WI38 (cell line): ENCODE results near the gene PCBP3.
"Not testable (repeated sequence)": the region's sequence is repeated elsewhere in the genome, so short reads cannot be mapped to it uniquely, and the experiment has no call there.

ENCODE experiments used
- H3K4me3 ChIP-seq: 2 replicates; pipeline ENCODE4 v1.5.1; 2011; ENCODE audit warnings: low read depth, mild to moderate bottlenecking, control low read depth, low read length
- TF ChIP-seq, protein P1 (sequence below): IDR thresholded peaks from 2 replicates; pipeline ENCODE4 v1.5.1; 2012; ENCODE audit warnings: low read depth, mild to moderate bottlenecking, control low read depth, low read length

Gene PCBP3

DNA sequence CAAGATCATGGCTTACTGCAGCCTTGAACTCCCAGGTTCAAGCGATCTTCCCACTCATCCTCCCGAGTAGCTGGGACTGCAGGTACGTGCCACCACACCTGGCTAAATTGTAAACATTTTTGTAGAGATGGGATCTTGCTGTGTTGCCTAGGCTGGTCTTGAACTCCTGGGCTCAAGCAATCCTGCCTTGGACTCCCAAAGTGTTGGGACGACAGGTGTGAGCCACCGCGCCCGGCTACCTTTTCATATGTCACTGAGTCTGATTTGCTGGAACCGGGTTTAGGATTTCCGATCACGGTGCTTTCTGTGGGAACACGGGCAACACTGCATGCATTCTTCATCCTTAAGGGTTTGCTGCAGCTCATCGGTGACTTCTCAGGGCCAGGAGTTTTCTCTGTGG is 32.2 kb upstream of the PCBP3 start:
- no peak overlapping the region for H3K4me3 ChIP-seq
- TF ChIP-seq, protein P1, sequence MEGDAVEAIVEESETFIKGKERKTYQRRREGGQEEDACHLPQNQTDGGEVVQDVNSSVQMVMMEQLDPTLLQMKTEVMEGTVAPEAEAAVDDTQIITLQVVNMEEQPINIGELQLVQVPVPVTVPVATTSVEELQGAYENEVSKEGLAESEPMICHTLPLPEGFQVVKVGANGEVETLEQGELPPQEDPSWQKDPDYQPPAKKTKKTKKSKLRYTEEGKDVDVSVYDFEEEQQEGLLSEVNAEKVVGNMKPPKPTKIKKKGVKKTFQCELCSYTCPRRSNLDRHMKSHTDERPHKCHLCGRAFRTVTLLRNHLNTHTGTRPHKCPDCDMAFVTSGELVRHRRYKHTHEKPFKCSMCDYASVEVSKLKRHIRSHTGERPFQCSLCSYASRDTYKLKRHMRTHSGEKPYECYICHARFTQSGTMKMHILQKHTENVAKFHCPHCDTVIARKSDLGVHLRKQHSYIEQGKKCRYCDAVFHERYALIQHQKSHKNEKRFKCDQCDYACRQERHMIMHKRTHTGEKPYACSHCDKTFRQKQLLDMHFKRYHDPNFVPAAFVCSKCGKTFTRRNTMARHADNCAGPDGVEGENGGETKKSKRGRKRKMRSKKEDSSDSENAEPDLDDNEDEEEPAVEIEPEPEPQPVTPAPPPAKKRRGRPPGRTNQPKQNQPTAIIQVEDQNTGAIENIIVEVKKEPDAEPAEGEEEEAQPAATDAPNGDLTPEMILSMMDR, result no peak

DNA sequence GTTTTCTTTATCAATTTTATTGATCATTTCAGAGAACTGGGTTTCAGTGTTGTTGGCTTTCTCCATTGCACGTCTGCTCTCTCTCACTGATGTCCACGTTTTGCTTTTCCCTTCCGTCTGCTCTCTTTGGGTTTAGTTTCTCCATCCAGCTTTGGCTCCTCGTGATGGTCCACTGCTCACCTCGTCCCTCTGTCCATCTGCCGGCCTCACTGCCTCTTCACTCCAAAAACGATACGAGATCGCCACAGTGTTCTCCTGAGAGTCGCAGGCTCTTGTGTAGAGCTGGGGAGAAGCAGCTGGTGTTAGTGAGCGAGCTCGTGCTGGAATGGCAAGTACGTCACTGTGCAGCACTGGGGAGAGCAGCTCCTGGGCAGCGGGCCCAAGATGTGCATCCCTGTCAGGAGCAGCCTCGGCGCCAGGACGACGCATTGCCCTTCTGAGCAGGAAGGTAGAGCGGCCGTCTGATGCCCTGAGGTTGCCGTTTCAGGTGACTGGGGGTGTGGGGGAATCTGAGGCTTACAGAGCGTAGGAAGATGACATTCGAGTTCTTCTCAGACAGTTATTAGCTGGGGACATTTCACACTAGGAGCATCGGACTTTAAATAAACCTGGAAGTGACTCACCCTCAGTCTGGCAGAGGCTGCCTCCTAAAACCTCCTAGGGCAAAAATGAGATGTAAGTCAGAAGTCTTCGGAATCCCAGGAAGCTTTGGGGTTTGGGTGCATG is 31.4 kb upstream of the PCBP3 start:
- TF ChIP-seq, protein P1, result no peak
- H3K4me3 ChIP-seq, result no peak overlapping the region

GRCh38 chr21:45612665-45613019 is 30.9 kb upstream of the PCBP3 start:
- H3K4me3 ChIP-seq, result not testable (repeated sequence)

DNA sequence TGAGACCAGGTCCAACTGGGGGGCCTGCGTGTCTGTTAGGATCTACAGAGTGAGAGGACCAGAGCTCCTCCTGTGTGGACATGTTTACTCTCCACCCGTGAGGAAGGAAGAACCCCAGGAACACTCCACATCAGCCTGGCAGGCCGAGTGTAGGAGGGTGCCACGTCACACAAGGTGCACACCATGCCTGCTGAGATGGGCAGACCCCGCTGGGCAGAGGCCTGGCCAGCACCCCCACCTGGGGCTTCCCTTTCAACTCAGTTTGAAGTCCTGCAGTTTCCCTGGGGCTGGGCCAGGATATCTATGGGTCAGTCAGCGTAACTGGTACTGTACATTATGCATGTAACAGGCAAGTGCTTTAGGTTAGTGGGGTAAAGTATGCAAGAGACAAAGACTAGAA is 30.1 kb upstream of the PCBP3 start:
- TF ChIP-seq, protein P1, result no peak
- no peak overlapping the region for H3K4me3 ChIP-seq

- TF ChIP-seq, protein P1, result no peak
- H3K4me3 ChIP-seq, result no peak overlapping the region
Observed at GRCh38 chr21:45613881-45614280, 29.6 kb upstream of the PCBP3 start.

DNA sequence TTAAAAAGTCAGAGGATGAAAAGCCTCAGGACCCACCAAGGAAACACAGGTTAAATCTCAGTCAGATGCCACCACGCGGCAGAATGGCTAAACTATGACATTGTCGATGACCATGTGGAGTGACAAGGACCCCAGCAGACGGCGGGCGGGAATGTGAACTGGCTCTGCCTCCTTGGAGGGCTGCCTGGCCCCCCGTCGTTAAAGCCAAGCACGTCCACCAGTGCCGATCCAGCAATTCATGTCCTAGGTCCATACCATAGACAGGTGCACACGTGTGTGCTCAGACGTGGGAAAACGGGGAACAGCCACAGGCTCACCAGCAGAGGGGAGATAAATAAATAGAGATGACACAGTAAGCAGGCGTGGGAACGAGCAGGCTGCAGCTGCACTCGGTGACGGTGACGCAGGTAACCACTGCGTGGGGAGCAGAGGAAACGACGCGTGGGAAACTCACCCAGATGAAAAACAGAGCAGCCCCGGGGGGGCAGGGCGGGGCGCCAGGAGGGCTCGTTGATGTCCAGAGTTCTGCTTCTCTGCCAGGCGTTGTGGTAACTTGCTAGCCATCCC is 28.3 kb upstream of the PCBP3 start:
- H3K4me3 ChIP-seq, result no peak overlapping the region
- TF ChIP-seq, protein P1, result no peak

DNA sequence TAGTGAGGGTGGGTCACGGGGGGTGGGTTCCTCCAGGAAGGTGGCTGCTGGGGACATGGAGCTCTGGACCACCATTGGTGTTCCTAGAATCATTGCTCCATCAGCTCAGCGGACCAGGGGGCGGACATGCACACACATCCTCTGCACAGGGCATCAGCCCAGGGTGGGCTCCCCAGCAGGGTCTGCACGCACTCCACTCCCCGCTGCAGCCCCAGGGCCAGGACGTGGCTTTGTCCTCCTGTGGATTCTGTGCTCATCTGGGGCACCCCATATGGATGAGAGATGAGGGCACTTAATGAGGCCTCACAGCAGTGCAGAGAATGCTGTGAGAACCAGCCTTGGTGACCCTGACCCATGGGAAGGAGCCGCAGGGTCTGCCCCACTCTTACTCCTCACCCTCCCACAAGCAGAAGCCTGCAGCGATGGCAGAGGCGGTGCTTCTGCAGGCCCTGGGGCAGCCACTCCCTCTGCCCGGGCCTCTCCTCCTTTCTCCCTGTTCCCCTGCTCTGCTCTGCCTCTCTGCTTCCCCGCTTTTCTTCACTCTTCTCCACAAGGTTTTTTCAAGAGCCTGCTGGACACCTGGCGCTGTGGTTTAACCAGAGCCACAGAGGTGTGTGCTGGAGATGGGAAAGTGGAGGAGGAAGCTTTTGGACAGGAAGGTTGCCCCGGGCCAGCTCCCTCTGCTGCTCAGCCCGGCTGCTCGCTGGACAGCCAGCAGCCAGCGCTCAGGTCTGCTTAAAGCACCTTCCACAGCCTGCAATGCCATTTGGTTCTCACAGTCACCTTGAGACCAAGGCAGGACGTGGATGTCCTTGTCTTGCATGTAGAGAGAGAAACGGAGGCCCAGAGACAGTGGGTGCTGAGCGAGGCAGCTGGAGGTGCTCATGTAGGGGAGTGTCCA is 26.3 kb upstream of the PCBP3 start:
- no peak overlapping the region for H3K4me3 ChIP-seq
- TF ChIP-seq, protein P1, result no peak
